ENCODE measurements around the gene ASXL3. TPM values are rescaled to one million over a fixed set of nuclear protein-coding genes. Genes with fewer than 3 reads are reported as not detected.

ASXL3 gene
- total and polyA plus RNA-seq, 2 donors (not counting 3 experiments of a cell fraction or from before 2014, with no cell fraction given) = 0.07 to 0.27 TPM

GRCh38 chr18:33745871-33746545 lies 168.0 kb downstream of the ASXL3 start:
- intact Hi-C loops (cut with micrococcal nuclease) = no loop called here
- no peak for TF ChIP-seq JUN (IDR thresholded peaks at IDR 0.05; ENCODE audit: borderline replicate concordance, insufficient read depth, insufficient read length, low read depth)
- POLR2A ChIA-PET = no interaction called here
- Histone ChIP-seq H3K36me3 (ENCODE audit: control insufficient read depth in 2 of 2, extremely low read depth in 1 of 2, insufficient read depth in 2 of 2, low read length in 2 of 2) (no peaks in the 10 kb centered on the region), H3K4me3 (replicated peaks in 1 of 3; ENCODE audit: insufficient read depth in 1 of 3, low read depth in 1 of 3, low read length in 3 of 3) (no peak overlapping the region), H3K9me1 (replicated peaks; ENCODE audit: control insufficient read depth, extremely low read depth, insufficient read depth, low read length) (no peaks in the 10 kb centered on the region), H3K27me3 (ENCODE audit: control insufficient read depth in 2 of 2, insufficient read depth in 2 of 2, low read length in 2 of 2) (no peaks in the 10 kb centered on the region), H3K9me3 (replicated peaks; ENCODE audit: control insufficient read depth, insufficient read depth, low read length) (no peaks in the 10 kb centered on the region), H3K79me2 (ENCODE audit: control insufficient read depth, insufficient read depth, low read length) (no peaks in the 10 kb centered on the region), H3K27ac (ENCODE audit: insufficient read depth, low read depth, low read length) (no peak overlapping the region), H4K20me1 (replicated peaks; ENCODE audit: control insufficient read depth, extremely low read depth, insufficient read depth, low read length) (no peaks in the 10 kb centered on the region), H3K4me1 (ENCODE audit: control insufficient read depth, extremely low read depth, insufficient read depth, low read length) (no peaks in the 10 kb centered on the region), H3K4me2 (ENCODE audit: insufficient read depth, low read length) (no peak overlapping the region), H2AFZ (ENCODE audit: low read depth, low read length) (no peak overlapping the region), H3K9ac (replicated peaks; ENCODE audit: extremely low read depth, insufficient read depth, low read length) (no peak overlapping the region)
- BruUV-seq (replicated peaks) = no TSS peak
- dilution Hi-C loops (cut with MboI; ENCODE audit: extremely low pct_ligation_motif_present, low sequenced_read_pairs) = no loop called here
- DNase-seq (ENCODE audit: low read depth, low spot score) (no peak), FAIRE-seq (no peak)
- CTCF ChIA-PET = interaction anchor here (1.5 kb wide), 1 partner anchor 514 kb away, joined by 4 read pairs; no protein-coding TSS in a partner anchor

GRCh38 chr18:33749834-33750233 lies 171.8 kb downstream of the ASXL3 start:
- H3K9me1 ChIP-seq (replicated peaks; ENCODE audit: control insufficient read depth, extremely low read depth, insufficient read depth, low read length) = no peaks in the 10 kb centered on the region
- TF ChIP-seq POLR2A (IDR thresholded peaks at IDR 0.05; ENCODE audit: low read depth, low read length) (no peak), CTCF (IDR thresholded peaks at IDR 0.05; ENCODE audit: extremely low read depth in 1 of 2, insufficient read depth in 1 of 2, low read depth in 1 of 2, low read length in 2 of 2) (no peak), EZH2 (IDR thresholded peaks at IDR 0.05; ENCODE audit: borderline replicate concordance, low read depth, low read length, severe bottlenecking) (no peak), MAX (IDR thresholded peaks at IDR 0.05; ENCODE audit: insufficient read depth, insufficient read length) (no peak), JUN (IDR thresholded peaks at IDR 0.05; ENCODE audit: borderline replicate concordance, insufficient read depth, insufficient read length, low read depth) (no peak), FOS (IDR thresholded peaks at IDR 0.05; ENCODE audit: borderline replicate concordance, insufficient read depth, low read length) (no peak), POLR2AphosphoS5 (IDR thresholded peaks at IDR 0.05; ENCODE audit: insufficient read depth, low read depth, low read length) (no peak), MYC (IDR thresholded peaks at IDR 0.05; ENCODE audit: low read depth, low read length) (no peak), GATA2 (IDR thresholded peaks at IDR 0.05; ENCODE audit: insufficient read depth, insufficient read length, low read depth, low read length) (no peak)
- H3K79me2 ChIP-seq (ENCODE audit: control insufficient read depth, insufficient read depth, low read length) = no peaks in the 10 kb centered on the region
- no peak overlapping the region for H3K4me3 ChIP-seq (replicated peaks in 1 of 3; ENCODE audit: insufficient read depth in 1 of 3, low read depth in 1 of 3, low read length in 3 of 3)
- CTCF ChIA-PET = interaction anchor here (1.1 to 1.4 kb wide), 2 partner anchors 12 to 17 kb away, joined by 3 to 4 read pairs; no protein-coding TSS in a partner anchor
- H3K27ac ChIP-seq (ENCODE audit: insufficient read depth, low read depth, low read length) = no peak overlapping the region
- no peak overlapping the region for H3K9ac ChIP-seq (replicated peaks; ENCODE audit: extremely low read depth, insufficient read depth, low read length)
- DNase-seq (ENCODE audit: low read depth, low spot score) = no peak
- no peak overlapping the region for H3K4me2 ChIP-seq (ENCODE audit: insufficient read depth, low read length)
- no peaks in the 10 kb centered on the region for H3K36me3 ChIP-seq (ENCODE audit: control insufficient read depth in 2 of 2, extremely low read depth in 1 of 2, insufficient read depth in 2 of 2, low read length in 2 of 2)
- no peaks in the 10 kb centered on the region for H3K9me3 ChIP-seq (replicated peaks; ENCODE audit: control insufficient read depth, insufficient read depth, low read length)
- dilution Hi-C loops (cut with MboI; ENCODE audit: extremely low pct_ligation_motif_present, low sequenced_read_pairs) (no loop called here), intact Hi-C loops (cut with micrococcal nuclease) (loop anchor here (2.0 kb wide), 1 partner anchor 573 kb away; no protein-coding TSS in a partner anchor)
- FAIRE-seq = no peak
- H3K27me3 ChIP-seq (ENCODE audit: control insufficient read depth in 2 of 2, insufficient read depth in 2 of 2, low read length in 2 of 2) = no peaks in the 10 kb centered on the region
- BruUV-seq (replicated peaks) = no TSS peak
- no peak overlapping the region for H2AFZ ChIP-seq (ENCODE audit: low read depth, low read length)
- POLR2A ChIA-PET = no interaction called here
- H4K20me1 ChIP-seq (replicated peaks; ENCODE audit: control insufficient read depth, extremely low read depth, insufficient read depth, low read length) = no peaks in the 10 kb centered on the region
- no peaks in the 10 kb centered on the region for H3K4me1 ChIP-seq (ENCODE audit: control insufficient read depth, extremely low read depth, insufficient read depth, low read length)
